GM21528 (cell line): ENCODE results near the gene DHDH.
A peak's percentile ranks its signal among the peaks of the same experiment; 100 is the strongest.

Experiments
- ATAC-seq: cut with Tn5 transposase; IDR thresholded peaks from one replicate; pipeline ENCODE4 v1.9.1; 2021; ENCODE audit warnings: mild to moderate bottlenecking, moderate library complexity; ENCODE audit not compliant: unreplicated experiment, low FRiP score

Gene DHDH

DNA sequence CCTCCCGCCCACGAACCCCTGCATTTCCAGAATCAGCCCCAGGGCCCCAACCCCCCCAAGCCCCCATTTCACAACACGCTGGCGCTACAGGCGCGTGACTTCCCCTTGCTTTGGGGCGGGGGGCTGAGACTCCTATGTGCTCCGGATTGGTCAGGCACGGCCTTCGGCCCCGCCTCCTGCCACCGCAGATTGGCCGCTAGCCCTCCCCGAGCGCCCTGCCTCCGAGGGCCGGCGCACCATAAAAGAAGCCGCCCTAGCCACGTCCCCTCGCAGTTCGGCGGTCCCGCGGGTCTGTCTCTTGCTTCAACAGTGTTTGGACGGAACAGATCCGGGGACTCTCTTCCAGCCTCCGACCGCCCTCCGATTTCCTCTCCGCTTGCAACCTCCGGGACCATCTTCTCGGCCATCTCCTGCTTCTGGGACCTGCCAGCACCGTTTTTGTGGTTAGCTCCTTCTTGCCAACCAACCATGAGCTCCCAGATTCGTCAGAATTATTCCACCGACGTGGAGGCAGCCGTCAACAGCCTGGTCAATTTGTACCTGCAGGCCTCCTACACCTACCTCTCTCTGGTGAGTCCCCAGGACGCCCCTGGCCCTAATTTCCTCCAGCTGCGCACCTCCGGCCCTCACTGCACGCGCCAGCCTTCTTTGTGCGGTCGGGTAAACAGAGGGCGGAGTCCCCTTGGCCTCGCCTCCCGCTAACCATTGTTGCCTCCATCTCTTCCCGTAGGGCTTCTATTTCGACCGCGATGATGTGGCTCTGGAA is 31.7 kb downstream of the DHDH start, which contains the start of gene FTL:
FTL (plus strand) TSS at position 270 of the 766 bp plus-strand sequence; CDS start at position 469, 199 bp downstream.
- ATAC-seq, result peak; percentile 59

DNA sequence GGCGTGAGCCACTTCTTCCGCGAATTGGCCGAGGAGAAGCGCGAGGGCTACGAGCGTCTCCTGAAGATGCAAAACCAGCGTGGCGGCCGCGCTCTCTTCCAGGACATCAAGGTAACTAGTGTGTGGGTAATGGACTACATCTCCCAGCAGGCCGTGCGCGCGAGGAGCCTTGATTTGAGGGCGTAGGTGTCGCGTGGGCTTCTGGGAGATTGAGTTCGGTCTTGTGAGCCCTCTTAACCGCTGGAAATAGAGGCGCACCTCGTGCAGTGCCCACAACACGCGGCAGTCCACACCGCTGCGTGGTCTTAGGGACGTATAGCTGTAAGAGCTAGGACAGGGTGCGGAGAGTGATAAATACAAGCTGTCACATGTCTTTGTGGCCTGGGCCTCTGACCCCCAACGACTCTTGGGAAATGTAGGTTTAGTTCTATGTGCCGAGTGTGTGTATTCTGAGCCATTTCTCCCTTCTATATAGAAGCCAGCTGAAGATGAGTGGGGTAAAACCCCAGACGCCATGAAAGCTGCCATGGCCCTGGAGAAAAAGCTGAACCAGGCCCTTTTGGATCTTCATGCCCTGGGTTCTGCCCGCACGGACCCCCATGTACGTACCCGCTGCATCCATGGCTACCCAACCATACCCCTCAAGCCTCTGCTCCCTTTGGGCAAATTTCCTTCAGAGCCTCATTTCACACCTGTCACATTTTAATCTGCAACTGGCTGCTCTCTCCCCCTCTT is 32.5 kb downstream of the DHDH start:
- peak; percentile 26 for ATAC-seq

DNA sequence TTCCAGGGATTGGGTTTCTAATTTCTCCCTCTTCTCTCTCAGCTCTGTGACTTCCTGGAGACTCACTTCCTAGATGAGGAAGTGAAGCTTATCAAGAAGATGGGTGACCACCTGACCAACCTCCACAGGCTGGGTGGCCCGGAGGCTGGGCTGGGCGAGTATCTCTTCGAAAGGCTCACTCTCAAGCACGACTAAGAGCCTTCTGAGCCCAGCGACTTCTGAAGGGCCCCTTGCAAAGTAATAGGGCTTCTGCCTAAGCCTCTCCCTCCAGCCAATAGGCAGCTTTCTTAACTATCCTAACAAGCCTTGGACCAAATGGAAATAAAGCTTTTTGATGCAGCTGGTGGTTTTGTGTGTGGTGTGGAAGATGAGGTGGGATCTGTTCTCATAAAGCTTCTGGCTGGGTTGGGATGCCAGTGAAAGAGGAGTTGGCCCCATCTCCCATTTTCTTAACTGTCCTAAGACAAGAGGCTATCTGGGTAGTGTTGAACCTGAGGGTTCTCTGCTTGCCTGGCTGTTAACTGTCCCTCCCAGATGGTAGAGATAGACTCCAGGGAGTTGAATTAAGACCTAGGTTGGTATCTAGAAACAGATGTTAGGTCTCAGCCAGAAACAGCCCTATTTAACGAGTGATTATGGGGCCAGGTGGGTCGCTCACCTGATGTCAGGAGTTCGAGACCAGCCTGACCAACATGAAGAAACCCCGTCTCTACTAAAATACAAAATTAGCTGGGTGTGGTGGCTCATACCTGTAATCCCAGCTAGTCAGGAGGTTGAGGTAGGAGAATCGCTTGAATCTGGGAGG is 33.2 kb downstream of the DHDH start:
- ATAC-seq, result no peak

DNA sequence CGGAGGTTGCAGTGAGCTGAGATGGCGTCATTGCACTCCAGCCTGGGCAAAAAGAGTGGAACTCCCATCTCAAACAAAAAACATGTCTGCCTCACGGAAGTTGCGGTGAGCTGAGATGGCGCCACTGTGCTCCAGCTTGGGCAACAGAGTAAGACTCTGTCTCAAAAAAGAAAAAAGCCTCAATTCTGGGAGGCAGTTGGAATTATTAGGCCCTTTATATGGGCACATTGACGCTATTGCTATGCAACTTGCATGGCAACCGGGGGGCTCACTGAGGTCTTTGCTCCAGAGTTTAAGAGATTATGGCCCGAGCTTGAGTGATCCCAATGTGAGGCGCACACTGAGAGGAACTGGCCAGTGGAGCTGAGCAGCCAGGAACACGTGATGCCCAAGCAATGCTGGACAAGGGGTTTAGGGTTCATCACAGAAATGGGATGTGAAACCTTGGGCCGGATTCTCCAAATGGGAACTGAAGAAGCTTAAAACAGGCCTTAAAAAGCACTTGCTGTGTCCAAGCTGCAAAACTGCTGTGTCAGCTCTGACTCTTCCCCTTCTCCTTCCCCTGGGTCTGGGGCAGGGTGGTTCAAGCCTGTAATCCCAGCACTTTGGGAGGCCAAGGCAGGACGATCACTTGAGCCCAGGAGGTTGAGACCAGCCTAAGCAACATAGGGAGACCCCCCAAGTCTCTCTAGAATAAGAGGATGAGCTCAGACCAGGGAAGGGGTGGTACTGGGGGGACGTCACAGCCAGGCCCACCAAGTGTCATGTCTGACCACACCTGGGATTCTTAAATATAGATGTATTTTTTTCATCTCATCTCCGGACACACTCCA is 34.1 kb downstream of the DHDH start:
- no peak for ATAC-seq

DNA sequence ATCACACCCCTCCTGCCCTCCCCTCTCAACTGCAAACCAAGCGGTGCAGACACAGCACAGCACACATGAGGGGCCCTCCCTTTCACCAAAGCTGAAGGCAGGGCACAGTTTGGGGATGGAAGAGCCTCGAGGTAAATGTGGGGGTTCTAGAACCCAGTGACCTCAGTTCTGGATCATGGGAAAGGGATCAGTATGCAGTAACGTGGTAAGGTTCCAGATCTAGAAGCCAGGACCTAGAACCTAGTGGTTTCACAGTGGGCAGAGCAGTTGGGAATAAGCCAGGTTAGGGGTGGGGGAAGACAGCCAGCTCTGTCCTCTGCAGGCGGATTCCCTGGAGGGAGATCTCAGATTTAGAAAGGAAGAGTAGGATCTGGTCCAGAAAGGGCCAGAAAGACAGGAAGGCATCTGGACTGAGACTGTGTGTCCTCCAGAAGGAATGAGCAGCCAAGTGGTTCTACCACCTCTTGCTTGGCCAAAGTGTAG is 34.7 kb downstream of the DHDH start:
- no peak for ATAC-seq

GRCh38 chr19:48968813-48969218 is 35.3 kb downstream of the DHDH start:
- ATAC-seq, result no peak

DNA sequence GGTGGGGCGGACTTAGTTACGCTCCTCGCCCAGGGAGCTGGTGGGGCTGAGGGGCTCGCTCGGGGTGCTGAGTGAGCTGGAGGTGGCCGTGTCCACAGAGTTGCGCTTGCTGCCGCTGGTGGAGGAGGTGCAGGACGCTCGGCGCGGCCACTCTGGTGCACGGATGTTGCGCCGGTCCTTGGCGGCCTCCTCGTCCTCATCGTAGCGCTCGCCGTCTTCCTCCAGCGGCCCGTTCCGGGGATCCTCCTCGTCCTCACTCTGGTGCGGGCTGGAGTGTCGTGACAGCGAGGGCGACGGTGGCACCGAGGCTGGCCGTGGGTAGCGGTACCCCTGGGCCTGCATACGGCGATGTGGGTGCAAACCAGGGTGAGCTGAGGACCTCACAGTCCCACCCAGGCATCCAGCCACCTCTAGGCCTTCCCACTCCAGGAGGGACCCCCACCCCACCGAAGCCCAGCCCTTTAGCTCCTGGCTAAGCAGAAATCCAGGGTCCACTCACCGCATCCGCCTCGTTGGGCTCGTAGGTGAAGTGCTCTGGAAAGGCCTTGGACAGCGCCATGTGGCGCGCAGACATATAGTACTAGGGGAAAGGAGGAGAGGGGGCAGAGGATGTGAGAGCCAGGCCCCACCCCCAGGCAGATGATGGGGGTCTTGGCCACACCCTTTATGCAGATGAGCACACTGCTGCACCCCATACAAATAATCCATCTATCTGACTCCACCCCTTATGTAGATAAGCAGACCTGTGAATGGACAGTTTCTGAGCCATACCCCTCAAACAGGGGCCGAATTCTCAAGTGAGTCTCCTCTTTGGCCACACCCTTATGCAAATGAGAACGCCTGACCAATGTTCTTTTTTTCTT is 36.0 kb downstream of the DHDH start:
- no peak for ATAC-seq

- no peak for ATAC-seq
Observed at GRCh38 chr19:48970139-48970766, 36.8 kb downstream of the DHDH start.

DNA sequence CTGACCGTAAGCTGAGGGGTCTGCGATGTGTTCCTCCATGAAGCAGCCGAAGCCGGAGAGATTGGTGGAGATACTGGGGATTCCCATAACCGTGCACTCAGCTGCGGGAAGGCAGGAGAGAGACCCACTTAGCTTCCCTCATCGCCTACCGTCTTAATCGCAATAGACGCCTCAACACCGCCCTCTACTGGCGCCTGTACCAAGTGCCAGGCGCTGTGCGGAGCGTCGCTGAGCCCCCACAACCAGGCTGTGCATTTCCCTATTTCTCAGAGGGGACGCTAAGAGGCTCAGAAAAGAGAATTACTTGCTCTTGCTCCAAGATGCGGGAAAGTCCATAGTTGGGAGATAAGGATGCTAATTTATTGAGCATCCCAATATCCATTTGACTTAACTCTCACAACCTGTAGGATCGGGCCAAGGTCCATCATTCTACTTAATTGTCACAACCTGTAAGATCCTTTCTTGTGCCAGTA is 37.5 kb downstream of the DHDH start:
- ATAC-seq, result no peak

DNA sequence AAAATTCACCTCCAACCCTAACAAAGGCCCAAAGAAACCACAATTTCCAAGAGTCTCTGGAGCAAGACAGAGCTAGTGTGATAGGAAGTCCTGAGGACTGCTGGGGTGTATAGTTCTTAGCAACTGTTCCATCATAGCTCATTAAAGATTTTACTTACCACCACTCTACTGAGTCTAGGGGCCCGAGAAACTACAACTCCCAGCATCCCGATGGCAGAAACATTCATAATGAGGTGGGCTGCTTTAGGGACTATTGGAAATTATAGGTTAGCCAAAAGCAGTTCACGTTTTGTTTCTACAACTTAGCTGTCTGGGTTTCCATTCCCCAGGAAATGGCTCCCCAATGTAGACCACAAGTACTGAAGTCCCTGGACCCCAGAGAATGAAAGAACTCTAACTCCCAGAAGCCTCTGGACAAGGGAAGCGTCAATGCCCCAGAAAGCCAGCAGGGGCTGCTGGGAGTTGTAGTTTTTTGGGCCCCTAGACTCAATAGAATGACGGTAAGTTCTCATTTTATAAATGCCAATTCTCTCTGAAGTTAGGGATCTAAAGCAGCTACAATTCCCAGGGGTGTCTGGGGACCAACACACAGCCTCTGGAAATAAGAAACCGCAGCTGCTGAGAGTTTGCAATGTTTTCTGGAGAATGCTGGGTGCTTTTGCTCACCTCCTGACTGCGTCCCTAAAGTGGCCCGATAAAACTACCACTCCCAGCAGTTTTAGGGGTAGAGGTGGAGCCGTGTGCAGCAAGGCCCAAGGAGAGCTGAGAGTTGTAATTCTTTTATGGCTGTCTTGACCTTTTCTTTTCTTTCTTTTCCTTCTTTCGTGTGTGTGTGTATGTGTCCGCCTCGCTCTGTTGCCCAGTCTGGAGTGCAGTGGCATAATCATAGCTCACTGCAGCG is 42.7 kb downstream of the DHDH start:
- ATAC-seq, result no peak

DNA sequence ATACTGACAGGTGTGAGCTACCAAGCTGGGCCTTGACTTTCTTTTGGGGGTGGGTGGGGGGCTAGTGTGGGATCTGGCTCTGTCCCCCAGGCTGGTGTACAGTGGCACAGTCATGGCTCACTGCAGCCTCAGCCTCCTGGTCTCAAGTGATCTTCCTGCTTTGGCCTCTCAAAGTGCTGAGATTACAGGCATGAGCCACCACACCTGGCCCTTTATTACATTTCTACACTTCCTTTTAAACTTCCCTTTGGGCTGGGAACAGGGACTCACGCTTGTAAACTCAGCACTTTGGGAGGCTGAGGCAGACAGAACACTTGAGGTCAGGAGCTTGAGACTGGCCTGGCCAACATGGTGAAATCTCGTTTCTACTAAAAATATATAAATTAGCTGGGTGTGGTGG is 43.6 kb downstream of the DHDH start:
- no peak for ATAC-seq

GRCh38 chr19:48982280-48982679 is 48.8 kb downstream of the DHDH start:
- no peak for ATAC-seq

DNA sequence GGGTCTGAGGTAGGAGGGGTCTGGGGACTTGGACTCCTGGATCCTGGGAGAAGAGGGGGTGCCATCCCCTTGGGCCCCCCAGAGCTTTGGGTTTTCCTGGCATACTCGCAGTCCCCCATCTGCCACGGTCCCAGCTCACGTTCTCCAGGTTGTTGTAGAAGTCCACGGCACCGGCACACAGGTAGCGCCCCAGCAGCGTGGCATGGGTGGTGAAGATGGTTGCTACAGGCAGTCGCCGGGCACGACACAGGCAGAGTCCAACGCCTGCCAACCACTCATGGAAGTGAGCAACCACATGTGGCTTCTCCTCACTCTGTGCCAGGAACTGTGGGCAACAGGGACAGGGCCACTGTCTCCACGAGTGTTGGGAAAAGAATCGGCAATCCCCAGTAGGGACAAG is 52.2 kb downstream of the DHDH start:
- no peak for ATAC-seq

GRCh38 chr19:48986211-48986610 is 52.7 kb downstream of the DHDH start:
- ATAC-seq, result no peak

DNA sequence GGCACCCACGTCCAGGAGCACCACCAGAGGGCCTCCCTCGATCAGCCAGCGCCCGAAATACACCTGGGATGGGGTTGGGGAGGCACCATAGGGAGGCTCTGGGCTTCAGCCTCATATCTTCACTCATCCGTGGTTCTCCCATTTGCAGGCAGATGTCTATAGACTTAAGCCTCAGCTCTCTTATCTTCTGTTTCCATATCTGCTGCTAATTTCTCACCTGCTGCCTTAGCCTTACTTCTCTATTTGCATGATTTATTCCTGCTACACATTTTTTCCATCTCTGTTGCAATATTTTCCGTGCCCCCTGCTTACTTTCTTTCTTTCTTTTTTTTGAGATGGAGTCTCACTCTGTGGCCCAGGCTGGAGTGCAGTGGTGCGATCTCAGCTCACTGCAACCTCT is 53.8 kb downstream of the DHDH start:
- ATAC-seq, result no peak

GRCh38 chr19:48988286-48988685 is 54.8 kb downstream of the DHDH start:
- ATAC-seq, result no peak

DNA sequence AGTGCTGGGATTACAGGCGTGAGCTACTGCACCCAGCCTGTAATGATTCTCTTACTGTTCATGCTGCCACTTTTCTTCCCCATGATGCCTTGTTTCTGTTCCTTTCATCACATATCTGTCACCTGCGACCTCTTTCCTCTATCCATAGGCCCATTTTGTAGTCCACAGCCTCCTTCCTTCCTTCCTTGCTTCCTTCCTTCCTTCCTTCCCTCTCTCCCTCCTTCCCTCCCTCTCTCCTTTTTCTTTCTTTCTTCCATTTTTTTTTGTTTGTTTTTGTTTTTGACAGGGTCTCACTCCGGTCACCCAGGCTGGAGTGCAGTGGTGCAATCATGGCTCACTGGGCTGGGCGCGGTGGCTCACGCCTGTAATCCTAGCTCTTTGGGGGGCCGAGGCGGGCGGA is 55.4 kb downstream of the DHDH start:
- ATAC-seq, result no peak
